SK-N-SH (cell line): Measurements from ENCODE around the gene SUGT1. TPM values are rescaled to one million over a fixed set of nuclear protein-coding genes. Genes with fewer than 3 reads are reported as not detected.

Source experiments
- CTCF ChIA-PET: fragments of 300-600, 350-600 bp; formaldehyde crosslinking; extraction: SDS; loops from one replicate; lab custom pipeline; 2021; lab: Yijun Ruan, JAX
- POLR2A ChIA-PET: fragments of 350-600 bp; sonication (Branson Sonifier 250); formaldehyde crosslinking; extraction: SDS; loops from one replicate; lab custom pipeline; 2020; ENCODE audit warnings: antibody characterized with exemption, inconsistent platforms; lab: Yijun Ruan, JAX
- DNase-seq: peaks from one replicate; pipeline ENCODE4 v3.0.0; 2012
- H2AFZ ChIP-seq: fragments of 200-600 bp; sonication (generic); 2 replicates; pipeline ENCODE4 v1.8.1; 2016; ENCODE audit warnings: antibody characterized with exemption, mild to moderate bottlenecking, low read depth
- H3F3A ChIP-seq: fragments of 200-600 bp; sonication (generic); replicated peaks from 2 replicates; pipeline ENCODE3; 2016; ENCODE audit warnings: antibody characterized with exemption, mild to moderate bottlenecking; ENCODE audit not compliant: insufficient read depth
- H3K27ac ChIP-seq, 2 experiments: fragments of 200-500 bp in 1 of 2; fragments of 200-600 bp in 1 of 2; sonication (Bioruptor generic) in 1 of 2; sonication (generic), shearing (Covaris generic) in 1 of 2; 2 replicates each; pipeline versions ENCODE4 v1.5.1 to v1.6.1; 2014 to 2016; ENCODE audit warnings: low read depth in 2 of 2, inconsistent platforms in 1 of 2, low read length in 1 of 2, mild to moderate bottlenecking in 1 of 2, mixed read lengths in 1 of 2
- H3K27me3 ChIP-seq: fragments of 200-600 bp; sonication (generic), shearing (Covaris generic); 2 replicates; pipeline ENCODE4 v1.6.1; 2016; ENCODE audit warnings: mixed run types; ENCODE audit not compliant: insufficient read depth
- H3K36me3 ChIP-seq, 2 experiments: fragments of 200-500 bp in 1 of 2; fragments of 200-600 bp in 1 of 2; sonication (Bioruptor generic) in 1 of 2; sonication (generic) in 1 of 2; replicated peaks in 1 of 2; 2 replicates each; pipeline versions ENCODE3 to v1.5.1; 2014 to 2016; ENCODE audit warnings: low read length in 1 of 2, mild to moderate bottlenecking in 1 of 2; ENCODE audit not compliant: insufficient read depth in 2 of 2, control insufficient read depth in 1 of 2
- H3K4me1 ChIP-seq, 2 experiments: fragments of 200-500 bp in 1 of 2; fragments of 200-600 bp in 1 of 2; sonication (Bioruptor generic) in 1 of 2; sonication (generic), shearing (Covaris generic) in 1 of 2; 2 replicates each; pipeline versions ENCODE4 v1.5.1 to v1.6.1; 2014 to 2016; ENCODE audit warnings: low read depth in 1 of 2, low read length in 1 of 2, mixed run types in 1 of 2; ENCODE audit not compliant: insufficient read depth in 2 of 2, control insufficient read depth in 1 of 2
- H3K4me2 ChIP-seq: fragments of 200-600 bp; sonication (generic), shearing (Covaris generic); 2 replicates; pipeline ENCODE4 v1.6.1; 2017; ENCODE audit warnings: mixed run types
- H3K4me3 ChIP-seq, 2 experiments: fragments of 200-500 bp in 1 of 2; fragments of 200-600 bp in 1 of 2; sonication (Bioruptor generic) in 1 of 2; sonication (generic), shearing (Covaris generic) in 1 of 2; 2 replicates each; pipeline versions ENCODE4 v1.5.1 to v1.8.1; 2014 to 2016; ENCODE audit warnings: low read depth in 2 of 2, inconsistent platforms in 1 of 2, low read length in 1 of 2, mild to moderate bottlenecking in 1 of 2, mixed read lengths in 1 of 2, moderate library complexity in 1 of 2
- H3K79me2 ChIP-seq: fragments of 200-600 bp; sonication (generic); 2 replicates; pipeline ENCODE4 v1.8.1; 2017; ENCODE audit warnings: mild to moderate bottlenecking; ENCODE audit not compliant: insufficient read depth
- H3K9ac ChIP-seq: fragments of 200-600 bp; sonication (generic); 2 replicates; pipeline ENCODE4 v1.6.1; 2017; ENCODE audit warnings: mixed run types
- H3K9me2 ChIP-seq: fragments of 200-600 bp; sonication (generic); 2 replicates; pipeline ENCODE4 v1.6.1; 2017; ENCODE audit warnings: mixed run types
- H3K9me3 ChIP-seq: fragments of 200-600 bp; sonication (generic); 2 replicates; pipeline ENCODE4 v1.6.1; 2017; ENCODE audit warnings: mixed run types, mild to moderate bottlenecking, moderate library complexity
- H4K20me1 ChIP-seq: fragments of 200-600 bp; sonication (generic); 2 replicates; pipeline ENCODE4 v1.6.1; 2017; ENCODE audit warnings: mild to moderate bottlenecking, mixed run types; ENCODE audit not compliant: insufficient read depth
- ELF1 ChIP-seq: IDR thresholded peaks from 2 replicates; pipeline ENCODE4 v1.4.0; 2012
- EZH2phosphoT487 ChIP-seq: fragments of 200-600 bp; sonication (generic); IDR thresholded peaks from 2 replicates; pipeline ENCODE4 v1.6.1; 2017; ENCODE audit warnings: low read depth, mixed run types, mild to moderate bottlenecking, antibody characterized with exemption, moderate library complexity, borderline replicate concordance
- FOXJ3 ChIP-seq: sonication (generic); formaldehyde crosslinking; IDR thresholded peaks from 2 replicates; pipeline ENCODE4 v1.5.1; 2020; ENCODE audit warnings: mild to moderate bottlenecking, missing genetic modification reagents
- GABPA ChIP-seq: IDR thresholded peaks from 2 replicates; pipeline ENCODE4 v1.4.0; 2012; ENCODE audit warnings: low read depth, mild to moderate bottlenecking
- IRF3 ChIP-seq: fragments of 150-350 bp; IDR thresholded peaks from 2 replicates; pipeline ENCODE4 v1.6.1; 2016; ENCODE audit warnings: mild to moderate bottlenecking, low read depth, low read length
- JUND ChIP-seq: IDR thresholded peaks from 2 replicates; pipeline ENCODE4 v1.4.0; 2012
- MEF2A ChIP-seq: IDR thresholded peaks from 2 replicates; pipeline ENCODE4 v1.4.0; 2012; ENCODE audit warnings: low read depth, borderline replicate concordance
- NFIC ChIP-seq: IDR thresholded peaks from 2 replicates; pipeline ENCODE4 v1.4.0; 2012; ENCODE audit warnings: borderline replicate concordance
- POLR2AphosphoS5 ChIP-seq: IDR thresholded peaks from 2 replicates; pipeline ENCODE4 v1.6.1; 2012; ENCODE audit warnings: low read depth, low read length
- RXRA ChIP-seq: IDR thresholded peaks from 2 replicates; pipeline ENCODE4 v1.4.0; 2012; ENCODE audit warnings: low read depth, mild to moderate bottlenecking, borderline replicate concordance
- SIN3A ChIP-seq: IDR thresholded peaks from 2 replicates; pipeline ENCODE4 v1.6.1; 2012; ENCODE audit warnings: low read depth, mild to moderate bottlenecking, low read length, moderate library complexity, borderline replicate concordance
- TAF1 ChIP-seq: IDR thresholded peaks from 2 replicates; pipeline ENCODE4 v1.6.1; 2012; ENCODE audit warnings: low read depth, mild to moderate bottlenecking, low read length, moderate library complexity, borderline replicate concordance
- TCF12 ChIP-seq: IDR thresholded peaks from 2 replicates; pipeline ENCODE4 v1.4.0; 2012
- ZBTB33 ChIP-seq: IDR thresholded peaks from 2 replicates; pipeline ENCODE4 v1.4.0; 2012; ENCODE audit warnings: low read depth, borderline replicate concordance
- WGBS: methylation state at CpG from one replicate; pipeline ENCODE4 v1.1.6; 2017; ENCODE audit warnings: low lambda C conversion rate; 5-methylcytosine and 5-hydroxymethylcytosine counted together
- polyA plus RNA-seq, 3 experiments: library from polyadenylated mRNA; depleted of rRNA; stranded (reverse); fragments of >200 nt; gene quantifications; 2 replicates each; pipeline ENCODE4 v1.2.3, GENCODE V29; 2012
- TF ChIP-seq, protein P1 (sequence below): fragments of 200-600 bp; sonication (generic); IDR thresholded peaks from 2 replicates; pipeline ENCODE4 v1.6.1; 2017; ENCODE audit warnings: antibody characterized with exemption, mild to moderate bottlenecking, moderate library complexity
- TF ChIP-seq, protein P2 (sequence below): IDR thresholded peaks from 2 replicates; pipeline ENCODE4 v1.4.0; 2012; ENCODE audit warnings: low read depth, borderline replicate concordance
- TF ChIP-seq, protein P3 (sequence below): IDR thresholded peaks from 2 replicates; pipeline ENCODE4; 2012

Gene SUGT1
- polyA plus RNA-seq, 1 of the 3 experiments (the other 2 are of a cell fraction), result 18.6 TPM

DNA sequence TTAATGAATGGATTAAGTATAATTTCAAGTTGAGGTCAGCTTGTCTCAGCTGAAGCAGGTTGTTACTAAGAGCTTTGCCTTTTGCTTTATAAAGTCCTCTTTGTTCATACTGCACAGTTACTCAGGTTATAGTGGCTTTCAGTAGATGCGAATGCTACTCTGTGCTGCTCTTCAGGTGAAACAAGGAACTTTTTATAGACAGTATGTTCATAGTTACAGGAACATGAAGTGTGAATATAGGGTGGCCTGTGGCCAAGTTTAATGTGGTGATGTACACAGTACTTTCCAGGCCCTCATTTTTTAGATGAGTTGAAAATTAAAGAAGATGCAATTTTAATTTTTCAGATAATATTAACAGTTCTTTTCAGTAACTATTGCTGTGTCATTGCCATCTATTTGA lies 20.8 kb downstream of the SUGT1 start:
- Histone ChIP-seq H3K27me3 (no peaks in the 10 kb centered on the region), H3F3A (no peaks in the 10 kb centered on the region), H2AFZ (no peak overlapping the region), H3K4me3 (no peak overlapping the region), H4K20me1 (no peaks in the 10 kb centered on the region), H3K4me1 (no peaks in the 10 kb centered on the region; a peak in 1 of 4 replicates), H3K9me2 (no peaks in the 10 kb centered on the region), H3K79me2 (peaks cover 15% of the 10 kb centered on the region; the same call in 1 of the 2 replicates), H3K4me2 (no peak overlapping the region), H3K27ac (no peak overlapping the region), H3K9me3 (no peaks in the 10 kb centered on the region), H3K9ac (no peak overlapping the region), H3K36me3 (peaks cover 50 to 55% of the 10 kb centered on the region in 2 experiments)
- CTCF ChIA-PET, result interaction anchor here (1.1 to 3.1 kb wide), 2 partner anchors 136 to 173 kb away, joined by 3 to 24 read pairs; no protein-coding TSS in a partner anchor
- DNase-seq, result no peak
- no peak for TF ChIP-seq EZH2phosphoT487
- TF ChIP-seq RXRA, result no peak
- TF ChIP-seq ELF1, result no peak
- TF ChIP-seq, protein P1, sequence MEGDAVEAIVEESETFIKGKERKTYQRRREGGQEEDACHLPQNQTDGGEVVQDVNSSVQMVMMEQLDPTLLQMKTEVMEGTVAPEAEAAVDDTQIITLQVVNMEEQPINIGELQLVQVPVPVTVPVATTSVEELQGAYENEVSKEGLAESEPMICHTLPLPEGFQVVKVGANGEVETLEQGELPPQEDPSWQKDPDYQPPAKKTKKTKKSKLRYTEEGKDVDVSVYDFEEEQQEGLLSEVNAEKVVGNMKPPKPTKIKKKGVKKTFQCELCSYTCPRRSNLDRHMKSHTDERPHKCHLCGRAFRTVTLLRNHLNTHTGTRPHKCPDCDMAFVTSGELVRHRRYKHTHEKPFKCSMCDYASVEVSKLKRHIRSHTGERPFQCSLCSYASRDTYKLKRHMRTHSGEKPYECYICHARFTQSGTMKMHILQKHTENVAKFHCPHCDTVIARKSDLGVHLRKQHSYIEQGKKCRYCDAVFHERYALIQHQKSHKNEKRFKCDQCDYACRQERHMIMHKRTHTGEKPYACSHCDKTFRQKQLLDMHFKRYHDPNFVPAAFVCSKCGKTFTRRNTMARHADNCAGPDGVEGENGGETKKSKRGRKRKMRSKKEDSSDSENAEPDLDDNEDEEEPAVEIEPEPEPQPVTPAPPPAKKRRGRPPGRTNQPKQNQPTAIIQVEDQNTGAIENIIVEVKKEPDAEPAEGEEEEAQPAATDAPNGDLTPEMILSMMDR, result no peak
- no peak for TF ChIP-seq ZBTB33
- no peak for TF ChIP-seq SIN3A
- TF ChIP-seq, protein P2, sequence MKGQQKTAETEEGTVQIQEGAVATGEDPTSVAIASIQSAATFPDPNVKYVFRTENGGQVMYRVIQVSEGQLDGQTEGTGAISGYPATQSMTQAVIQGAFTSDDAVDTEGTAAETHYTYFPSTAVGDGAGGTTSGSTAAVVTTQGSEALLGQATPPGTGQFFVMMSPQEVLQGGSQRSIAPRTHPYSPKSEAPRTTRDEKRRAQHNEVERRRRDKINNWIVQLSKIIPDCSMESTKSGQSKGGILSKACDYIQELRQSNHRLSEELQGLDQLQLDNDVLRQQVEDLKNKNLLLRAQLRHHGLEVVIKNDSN, result no peak
- TF ChIP-seq NFIC, result no peak
- no peak for TF ChIP-seq POLR2AphosphoS5
- no peak for TF ChIP-seq FOXJ3 (CRISPR knock-in tag)
- no peak for TF ChIP-seq GABPA
- TF ChIP-seq JUND, result no peak
- TF ChIP-seq IRF3, result no peak
- no peak for TF ChIP-seq TAF1
- TF ChIP-seq MEF2A, result no peak
- no peak for TF ChIP-seq TCF12
- TF ChIP-seq, protein P3, sequence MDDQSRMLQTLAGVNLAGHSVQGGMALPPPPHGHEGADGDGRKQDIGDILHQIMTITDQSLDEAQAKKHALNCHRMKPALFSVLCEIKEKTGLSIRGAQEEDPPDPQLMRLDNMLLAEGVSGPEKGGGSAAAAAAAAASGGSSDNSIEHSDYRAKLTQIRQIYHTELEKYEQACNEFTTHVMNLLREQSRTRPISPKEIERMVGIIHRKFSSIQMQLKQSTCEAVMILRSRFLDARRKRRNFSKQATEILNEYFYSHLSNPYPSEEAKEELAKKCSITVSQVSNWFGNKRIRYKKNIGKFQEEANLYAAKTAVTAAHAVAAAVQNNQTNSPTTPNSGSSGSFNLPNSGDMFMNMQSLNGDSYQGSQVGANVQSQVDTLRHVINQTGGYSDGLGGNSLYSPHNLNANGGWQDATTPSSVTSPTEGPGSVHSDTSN, result no peak
- POLR2A ChIA-PET, result no interaction called here
- 100% methylated on average over 1 of the region's 1 CpG for WGBS
